Endothelial cell of umbilical vein (primary cell): ENCODE measurements around the gene HOMER1.

Source experiments
- EZH2 ChIP-seq: IDR thresholded peaks from 2 replicates; pipeline ENCODE4 v1.6.1; 2012; ENCODE audit warnings: borderline replicate concordance, low read depth, mild to moderate bottlenecking, moderate library complexity, low read length, inconsistent platforms; ENCODE audit not compliant: severe bottlenecking
- GATA2 ChIP-seq: IDR thresholded peaks from 2 replicates; pipeline ENCODE4 v1.7.0; 2011; ENCODE audit warnings: low read depth, mild to moderate bottlenecking, moderate library complexity, mixed read lengths, low read length; ENCODE audit not compliant: insufficient read length, insufficient read depth
- JUN ChIP-seq: IDR thresholded peaks from 2 replicates; pipeline ENCODE4 v1.6.1; 2011; ENCODE audit warnings: borderline replicate concordance, low read depth; ENCODE audit not compliant: insufficient read length, insufficient read depth
- MAX ChIP-seq: IDR thresholded peaks from 2 replicates; pipeline ENCODE4 v1.6.1; 2011; ENCODE audit not compliant: insufficient read depth, insufficient read length
- POLR2A ChIP-seq: IDR thresholded peaks from 2 replicates; pipeline ENCODE4 v1.6.1; 2012; ENCODE audit warnings: low read depth, mild to moderate bottlenecking, control low read depth, low read length
- POLR2AphosphoS5 ChIP-seq: IDR thresholded peaks from 2 replicates; pipeline ENCODE4 v1.6.1; 2012; ENCODE audit warnings: low read depth, mild to moderate bottlenecking, control low read depth, low read length, moderate library complexity; ENCODE audit not compliant: insufficient read depth
- TF ChIP-seq, protein P1 (sequence below), 2 donors: IDR thresholded peaks; 1 replicate in 1 of 2; 2 replicates in 1 of 2; pipeline ENCODE4 v1.5.1; 2011; ENCODE audit warnings: low read length in 2 of 2, mild to moderate bottlenecking in 2 of 2, moderate library complexity in 2 of 2, control low read depth in 1 of 2, inconsistent platforms in 1 of 2, low read depth in 1 of 2; ENCODE audit not compliant: insufficient read depth in 1 of 2; ENCODE audit errors: extremely low read depth in 1 of 2

DNA sequence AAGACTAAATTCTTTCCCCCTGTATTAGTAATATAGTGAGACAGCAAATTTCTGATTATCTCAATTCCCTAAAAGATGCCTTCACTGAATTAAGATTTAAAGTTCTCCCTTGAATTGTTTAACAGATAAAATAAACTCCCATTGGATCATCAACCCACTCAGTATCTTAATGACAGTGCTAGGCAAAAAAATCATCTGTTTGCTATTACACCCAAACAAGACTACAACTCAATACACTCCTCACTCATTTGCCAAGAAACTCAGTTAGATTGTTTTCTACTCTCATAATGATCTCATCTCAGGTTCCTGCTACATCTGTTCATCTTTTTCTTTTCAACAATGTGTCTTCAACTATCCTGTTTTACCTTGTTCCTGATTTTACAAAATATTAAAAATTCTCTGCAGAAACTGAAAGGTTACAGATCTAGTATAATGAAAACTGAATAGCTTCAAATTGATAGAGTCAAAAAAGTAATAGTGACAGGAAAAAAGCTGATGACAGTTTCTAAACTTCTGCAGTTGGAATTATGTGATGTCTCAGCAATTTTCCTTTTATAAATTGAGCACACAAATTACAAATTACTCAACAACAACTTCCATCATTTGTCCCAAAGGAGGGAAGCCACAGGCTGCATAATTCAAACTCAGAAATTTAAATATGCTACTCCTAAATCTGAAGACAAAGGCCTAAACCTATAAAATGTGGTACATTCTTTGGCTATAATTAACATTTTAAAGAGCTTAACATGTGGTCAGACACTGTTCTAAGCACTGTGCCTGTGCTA lies 39.4 kb downstream of the HOMER1 start:
- TF ChIP-seq, protein P1, sequence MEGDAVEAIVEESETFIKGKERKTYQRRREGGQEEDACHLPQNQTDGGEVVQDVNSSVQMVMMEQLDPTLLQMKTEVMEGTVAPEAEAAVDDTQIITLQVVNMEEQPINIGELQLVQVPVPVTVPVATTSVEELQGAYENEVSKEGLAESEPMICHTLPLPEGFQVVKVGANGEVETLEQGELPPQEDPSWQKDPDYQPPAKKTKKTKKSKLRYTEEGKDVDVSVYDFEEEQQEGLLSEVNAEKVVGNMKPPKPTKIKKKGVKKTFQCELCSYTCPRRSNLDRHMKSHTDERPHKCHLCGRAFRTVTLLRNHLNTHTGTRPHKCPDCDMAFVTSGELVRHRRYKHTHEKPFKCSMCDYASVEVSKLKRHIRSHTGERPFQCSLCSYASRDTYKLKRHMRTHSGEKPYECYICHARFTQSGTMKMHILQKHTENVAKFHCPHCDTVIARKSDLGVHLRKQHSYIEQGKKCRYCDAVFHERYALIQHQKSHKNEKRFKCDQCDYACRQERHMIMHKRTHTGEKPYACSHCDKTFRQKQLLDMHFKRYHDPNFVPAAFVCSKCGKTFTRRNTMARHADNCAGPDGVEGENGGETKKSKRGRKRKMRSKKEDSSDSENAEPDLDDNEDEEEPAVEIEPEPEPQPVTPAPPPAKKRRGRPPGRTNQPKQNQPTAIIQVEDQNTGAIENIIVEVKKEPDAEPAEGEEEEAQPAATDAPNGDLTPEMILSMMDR (IDR thresholded peaks at IDR 0.05; ENCODE audit: extremely low read depth in 1 of 2, insufficient read depth in 1 of 2, low read depth in 1 of 2, low read length in 2 of 2): no peak
- no peak for TF ChIP-seq POLR2AphosphoS5
- TF ChIP-seq POLR2A: no peak
- TF ChIP-seq EZH2: no peak
- no peak for TF ChIP-seq JUN
- no peak for TF ChIP-seq GATA2
- TF ChIP-seq MAX: no peak
